Activated naive CD4-positive, alpha-beta T cell treated with anti-CD3 and anti-CD28 coated beads, Interleukin-2, amount 50 U/mL, for 72 hours (primary cell): ENCODE results near the gene ULK4. TPM values are rescaled to one million over a fixed set of nuclear protein-coding genes. Genes with fewer than 3 reads are reported as not detected.
A peak's percentile ranks its signal among the peaks of the same experiment; 100 is the strongest.

Source experiments
- ATAC-seq, 2 donors: fragments of 150-1000 bp; cut with Tn5 transposase; 2 replicates each; pipeline ENCODE4 v1.10.0; 2021; ENCODE audit warnings: mild to moderate bottlenecking in 2 of 2, moderate library complexity in 2 of 2
- DNase-seq, 2 donors: peaks; one replicate each; pipeline ENCODE4 v3.0.0; 2021 to 2022; ENCODE audit warnings: low spot score in 2 of 2
- H3K27ac Mint-ChIP-seq, 2 donors: one replicate each; pipeline ENCODE4 v1.8.0; 2022; ENCODE audit warnings: mild to moderate bottlenecking in 2 of 2, mixed read lengths in 2 of 2
- H3K36me3 Mint-ChIP-seq, 2 donors: one replicate each; pipeline ENCODE4 v1.8.0; 2022; ENCODE audit warnings: mixed read lengths in 2 of 2
- H3K9me3 Mint-ChIP-seq, 2 donors: one replicate each; pipeline ENCODE4 v1.8.0; 2022; ENCODE audit warnings: mixed read lengths in 2 of 2
- total RNA-seq, 2 donors: library from RNA; stranded (reverse); gene quantifications; one replicate each; pipeline ENCODE4 v1.2.3, GENCODE V29; 2022

The ULK4 gene
- total RNA-seq, 2 donors from 2014 or later = 8.1 to 8.9 TPM

- H3K9me3 Mint-ChIP-seq = no peaks in the 10 kb centered on the region
- peaks cover 12 to 15% of the 10 kb centered on the region in 2 donors for H3K36me3 Mint-ChIP-seq
- peak within 1 kb of the TSS; percentile 90 to 99 for H3K27ac Mint-ChIP-seq
- ATAC-seq (peak; percentile 88 to 89), DNase-seq (peak; percentile 92 to 94)
Observed at GRCh38 chr3:41198950-41199865, 762.7 kb downstream of the ULK4 start, which contains the start of gene CTNNB1. CTNNB1 (plus strand) TSS chr3:41199505; CDS start chr3:41224069, 24,564 bp downstream.

GRCh38 chr3:41198526-41198925 is 763.4 kb downstream of the ULK4 start:
- H3K36me3 Mint-ChIP-seq = peaks cover 12 to 15% of the 10 kb centered on the region in 2 donors
- H3K9me3 Mint-ChIP-seq = no peaks in the 10 kb centered on the region
- peak overlapping the region; percentile 79 to 91 for H3K27ac Mint-ChIP-seq
- ATAC-seq = no peak
- no peak for DNase-seq

- ATAC-seq (no peak), DNase-seq (no peak)
- Mint-ChIP-seq H3K9me3 (no peaks in the 10 kb centered on the region), H3K27ac (peak overlapping the region in 1 of 2 donors; percentile 79), H3K36me3 (peaks cover 12 to 15% of the 10 kb centered on the region in 2 donors)
Observed at GRCh38 chr3:41198046-41198445, 763.9 kb downstream of the ULK4 start.

Other genes with a start within 250 kb of the ULK4 start
- gene TRAK1, start 129.3 kb upstream of the ULK4 start, total RNA-seq = 10 to 100 TPM; 19.1 to 33.1 TPM